ENCODE measurements around the gene PIGB.
"Not testable (repeated sequence)": the region's sequence is repeated elsewhere in the genome, so short reads cannot be mapped to it uniquely, and the experiment has no call there.

PIGB gene

GRCh38 chr15:55387027-55387426 lies 68.0 kb downstream of the PIGB start:
- DNase-seq, result no peak

GRCh38 chr15:55389264-55389607 lies 70.2 kb downstream of the PIGB start:
- no peak for DNase-seq

GRCh38 chr15:55394694-55395093 lies 75.7 kb downstream of the PIGB start:
- no peak for DNase-seq

- no peak for DNase-seq
These were observed 79.2 kb downstream of the PIGB start for GRCh38 chr15:55398243-55398642.

GRCh38 chr15:55400050-55400449 lies 81.0 kb downstream of the PIGB start:
- not testable (repeated sequence) for DNase-seq

- no peak for DNase-seq
These were observed 82.8 kb downstream of the PIGB start for GRCh38 chr15:55401786-55402246.

- DNase-seq, result no peak
These were observed 83.7 kb downstream of the PIGB start for GRCh38 chr15:55402707-55403106.

- no peak for DNase-seq
These were observed 84.5 kb downstream of the PIGB start for GRCh38 chr15:55403531-55403930.

Measured in activated CD4-positive, alpha-beta T cell treated with anti-CD3 and anti-CD28 coated beads, Interleukin-2, amount 50 U/mL, for 1 hour (primary cell).